MM.1S (cell line): ENCODE results near the gene SON.

Experiments used
- CTCF ChIP-seq: fragments of 300-600 bp; sonication (generic); IDR thresholded peaks from 2 replicates; pipeline ENCODE4 v1.5.1; 2016; ENCODE audit warnings: antibody characterized with exemption, low read length, mixed read lengths
- EZH2phosphoT487 ChIP-seq: fragments of 300-600 bp; sonication (generic); IDR thresholded peaks from 2 replicates; pipeline ENCODE4 v1.6.1; 2018; ENCODE audit warnings: antibody characterized with exemption, low read length

DNA sequence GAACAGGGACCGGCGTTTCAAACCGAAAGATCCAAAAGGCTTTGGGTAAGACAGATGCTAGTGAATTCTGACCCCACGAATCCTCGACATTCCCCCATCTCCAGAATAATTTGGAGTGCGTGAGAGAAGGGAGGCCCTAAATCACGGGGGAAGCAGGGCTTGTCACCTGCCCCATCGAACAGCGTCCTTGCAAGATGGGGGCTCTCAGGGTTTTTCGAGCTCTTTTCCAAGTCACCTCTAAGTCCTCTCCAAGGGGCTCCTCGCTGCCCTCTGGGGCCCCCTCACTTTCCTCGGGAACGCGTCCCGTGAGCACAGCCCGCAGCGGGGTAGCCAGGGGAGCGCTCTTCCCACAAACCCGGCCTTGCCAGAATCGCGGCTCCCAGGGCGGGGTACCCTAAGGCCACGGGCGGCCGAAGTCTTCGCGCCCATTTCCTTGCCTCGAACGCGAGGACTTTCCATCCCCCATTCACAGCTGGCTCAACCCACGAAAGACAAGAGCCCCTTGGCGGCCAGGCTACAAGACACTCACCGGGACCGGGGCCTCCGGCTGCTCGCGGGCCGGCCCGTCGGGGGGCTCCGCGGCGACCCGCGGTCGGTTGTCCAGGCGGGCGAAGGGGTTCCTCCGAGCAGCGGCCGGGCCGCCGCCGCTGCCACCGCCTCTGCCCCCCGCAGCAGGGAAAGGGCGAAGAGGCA lies 45.1 kb downstream of the SON start:
- TF ChIP-seq EZH2phosphoT487 (no peak), CTCF (no peak)
